NCI-H2107 treated with DMSO at 0.1 percent for 48 hours (cell line): ENCODE data around the gene SPATA25.
A peak's percentile ranks its signal among the peaks of the same experiment; 100 is the strongest.
"Not testable (repeated sequence)": the region's sequence is repeated elsewhere in the genome, so short reads cannot be mapped to it uniquely, and the experiment has no call there.

Experiments
- DNase-seq: peaks from one replicate; lab custom pipeline; 2025; ENCODE audit not compliant: unreplicated experiment; lab: John Stamatoyannopoulos, UW

Gene SPATA25, protein sequence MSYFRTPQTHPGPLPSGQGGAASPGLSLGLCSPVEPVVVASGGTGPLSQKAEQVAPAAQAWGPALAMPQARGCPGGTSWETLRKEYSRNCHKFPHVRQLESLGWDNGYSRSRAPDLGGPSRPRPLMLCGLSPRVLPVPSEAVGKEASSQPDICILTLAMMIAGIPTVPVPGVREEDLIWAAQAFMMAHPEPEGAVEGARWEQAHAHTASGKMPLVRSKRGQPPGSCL

DNA sequence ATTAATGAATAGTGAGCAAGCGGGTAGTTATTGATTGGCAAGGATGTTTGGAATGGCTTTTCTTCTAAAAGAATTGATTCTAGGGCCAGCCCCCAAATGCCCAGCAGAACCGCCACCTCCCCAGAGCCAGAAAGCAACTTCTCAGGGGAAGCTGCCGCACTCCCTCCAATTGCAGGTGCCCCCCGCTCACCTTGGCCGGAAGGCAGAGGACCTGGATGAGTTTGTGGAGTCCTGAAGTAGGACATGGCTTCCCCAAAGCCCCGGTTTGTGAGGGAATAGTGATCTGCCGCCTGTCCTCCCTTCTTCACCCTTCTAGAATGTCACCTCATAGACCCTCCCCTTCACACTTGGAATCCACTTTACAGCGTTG is at the start of gene SPATA25:
SPATA25 (minus strand) TSS at position 277 of the 370 bp plus-strand sequence; CDS start at position 245, 32 bp downstream.
- DNase-seq, result no peak

DNA sequence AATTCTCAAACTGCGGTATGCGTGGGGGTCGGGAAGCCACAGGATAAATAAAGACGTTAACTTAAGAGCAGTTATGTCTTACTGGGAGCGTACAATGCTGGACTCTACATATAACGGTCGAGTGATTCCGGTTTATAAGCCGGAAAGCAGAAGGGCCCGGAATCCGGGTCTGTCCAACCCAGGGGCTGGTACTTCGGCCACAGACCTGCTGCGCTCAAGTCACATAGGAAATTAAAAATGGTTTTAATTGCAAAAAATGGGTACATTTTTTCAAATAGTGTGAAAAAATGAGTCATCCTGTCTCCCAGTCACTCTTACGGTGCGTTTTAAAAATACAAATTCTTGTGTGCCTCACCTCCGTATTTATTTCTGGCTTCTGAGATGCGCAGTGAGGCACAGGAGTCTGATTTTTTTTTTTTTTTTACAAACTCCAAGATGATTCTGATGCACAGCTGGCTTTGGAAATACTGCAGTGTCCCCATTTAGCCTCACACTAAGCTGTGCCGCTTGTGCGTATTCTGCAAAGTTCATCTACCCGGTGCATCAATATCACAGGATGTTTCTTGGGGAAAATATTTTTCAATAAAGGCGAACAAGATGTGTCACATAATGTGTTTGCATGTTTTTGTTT is 48.1 kb upstream of the SPATA25 start:
- no peak for DNase-seq

DNA sequence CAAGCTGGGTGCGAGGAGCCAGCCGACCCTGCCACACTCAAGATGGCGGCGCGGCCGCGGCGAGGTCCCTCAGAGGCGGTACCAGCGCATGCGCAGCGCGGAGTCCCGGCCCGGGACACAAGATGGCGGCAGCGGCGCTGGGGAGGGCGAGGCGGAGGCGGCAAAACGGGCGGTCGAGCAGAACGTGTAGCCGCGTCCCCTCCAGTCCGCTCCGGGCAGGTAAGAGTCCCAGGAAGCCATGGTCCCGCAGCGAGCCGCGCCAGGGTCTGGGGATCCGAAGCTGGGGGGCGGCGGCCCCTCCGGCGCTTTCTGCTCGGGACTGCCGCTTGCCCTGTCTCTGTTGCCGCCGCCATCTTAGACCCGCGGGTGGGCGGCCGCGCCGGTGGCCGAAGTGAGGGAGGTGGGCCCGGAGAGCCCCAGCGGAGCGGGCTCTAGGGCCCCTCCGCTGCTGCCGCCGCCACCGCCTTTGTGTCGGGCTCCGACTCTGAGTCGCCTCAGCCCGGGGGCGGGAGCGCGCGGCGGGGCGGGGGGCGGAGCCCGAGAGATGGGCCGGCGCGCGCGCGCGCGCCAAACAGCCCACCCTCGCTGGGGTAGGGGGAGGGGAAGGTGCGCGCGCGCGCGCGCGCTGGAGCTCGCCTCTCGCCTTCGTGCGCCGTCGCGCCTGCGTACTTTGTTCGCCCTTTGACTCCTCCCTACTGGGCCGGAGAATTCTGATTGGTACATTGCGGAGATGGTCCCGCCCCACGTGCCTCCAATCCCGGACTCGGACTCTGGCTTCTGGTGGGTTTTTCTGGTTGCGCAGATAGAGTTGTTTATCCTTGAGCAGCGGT is 47.4 kb upstream of the SPATA25 start, which contains the start of gene PCIF1:
PCIF1 (plus strand) TSS at position 98 of the 830 bp plus-strand sequence. CDS start 4,317 bp downstream, outside the sequence.
- peak; percentile 70 for DNase-seq

DNA sequence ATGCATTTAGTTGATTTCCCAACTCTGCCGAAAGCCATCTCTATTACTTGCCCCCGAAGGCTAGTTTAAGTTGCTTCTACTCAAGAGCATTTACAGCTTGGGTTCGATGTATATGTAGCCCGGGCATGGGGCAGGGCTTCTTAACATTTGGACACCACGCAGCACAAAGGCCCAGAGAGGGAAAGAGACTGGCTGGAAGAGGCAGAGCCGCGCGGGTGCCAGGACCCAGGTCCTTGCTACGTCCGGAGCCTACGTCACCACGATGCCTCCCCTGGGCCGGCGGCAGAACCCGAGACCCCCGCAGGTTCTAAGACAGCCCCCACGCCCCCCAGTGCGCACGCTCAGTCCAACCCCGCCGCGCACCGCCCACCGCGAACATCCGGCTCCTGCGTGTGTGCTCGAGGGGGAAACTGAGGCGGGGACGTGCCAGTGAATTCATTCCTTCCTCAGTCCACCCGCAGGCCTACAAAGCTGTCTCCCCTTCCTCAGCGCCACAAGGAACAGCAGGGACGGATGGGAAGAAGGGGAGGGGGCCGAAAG is 46.7 kb upstream of the SPATA25 start:
- peak; percentile 23 for DNase-seq

DNA sequence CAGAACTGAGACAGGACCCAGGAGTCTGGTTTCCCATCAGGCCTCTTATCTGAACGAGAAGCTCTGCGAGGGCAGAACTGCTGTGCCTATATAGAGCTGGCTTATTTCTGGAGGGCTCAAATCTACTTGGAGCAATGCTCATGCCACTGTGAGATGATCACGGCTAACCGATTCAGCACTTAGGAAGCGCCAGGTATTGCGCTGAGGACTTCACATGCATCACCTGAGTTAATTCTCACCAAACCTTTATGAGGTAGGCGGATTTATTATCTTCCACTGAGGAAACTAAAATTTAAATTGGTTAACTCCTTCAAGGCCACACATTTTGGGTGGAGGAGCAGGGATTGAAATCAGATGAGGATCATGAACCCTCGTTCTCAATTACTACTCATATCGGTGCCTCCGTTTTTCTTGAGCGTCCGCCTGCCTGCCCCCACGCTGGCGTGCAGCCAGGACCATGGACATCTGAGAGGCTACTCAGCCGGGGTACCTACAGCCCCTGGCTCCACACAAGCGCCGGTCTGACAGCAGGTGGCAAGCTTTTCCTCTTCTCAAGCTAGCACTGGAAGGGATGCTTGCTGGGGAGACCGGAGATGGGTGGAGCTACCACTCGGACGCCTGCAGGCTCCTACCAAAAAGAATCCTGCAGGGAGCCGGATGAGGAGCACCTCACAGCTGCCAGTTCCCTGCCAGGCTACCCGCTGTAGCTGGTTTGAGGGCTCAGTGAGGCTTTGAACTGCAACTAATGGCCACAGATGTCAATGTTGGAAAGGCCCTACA is 46.0 kb upstream of the SPATA25 start:
- DNase-seq, result peak; percentile 58

DNA sequence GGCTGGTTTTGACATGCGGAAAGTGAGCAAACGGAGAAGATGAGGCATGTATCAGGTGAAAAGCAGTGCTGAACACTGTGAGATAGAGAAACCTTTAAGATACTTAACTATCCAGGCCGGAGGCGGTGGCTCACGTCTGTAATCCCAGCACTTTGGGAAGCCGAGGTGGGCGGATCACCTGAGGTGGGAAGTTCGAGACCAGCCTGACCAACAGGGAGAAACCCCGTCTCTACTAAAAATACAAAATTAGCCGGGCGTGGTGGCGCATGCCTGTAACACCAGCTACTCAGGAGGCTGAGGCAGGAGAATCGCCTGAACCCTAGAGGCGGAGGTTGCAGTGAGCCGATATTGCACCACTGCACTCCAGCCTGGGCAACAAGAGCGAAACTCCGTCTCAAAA is 44.3 kb upstream of the SPATA25 start:
- DNase-seq, result not testable (repeated sequence)

DNA sequence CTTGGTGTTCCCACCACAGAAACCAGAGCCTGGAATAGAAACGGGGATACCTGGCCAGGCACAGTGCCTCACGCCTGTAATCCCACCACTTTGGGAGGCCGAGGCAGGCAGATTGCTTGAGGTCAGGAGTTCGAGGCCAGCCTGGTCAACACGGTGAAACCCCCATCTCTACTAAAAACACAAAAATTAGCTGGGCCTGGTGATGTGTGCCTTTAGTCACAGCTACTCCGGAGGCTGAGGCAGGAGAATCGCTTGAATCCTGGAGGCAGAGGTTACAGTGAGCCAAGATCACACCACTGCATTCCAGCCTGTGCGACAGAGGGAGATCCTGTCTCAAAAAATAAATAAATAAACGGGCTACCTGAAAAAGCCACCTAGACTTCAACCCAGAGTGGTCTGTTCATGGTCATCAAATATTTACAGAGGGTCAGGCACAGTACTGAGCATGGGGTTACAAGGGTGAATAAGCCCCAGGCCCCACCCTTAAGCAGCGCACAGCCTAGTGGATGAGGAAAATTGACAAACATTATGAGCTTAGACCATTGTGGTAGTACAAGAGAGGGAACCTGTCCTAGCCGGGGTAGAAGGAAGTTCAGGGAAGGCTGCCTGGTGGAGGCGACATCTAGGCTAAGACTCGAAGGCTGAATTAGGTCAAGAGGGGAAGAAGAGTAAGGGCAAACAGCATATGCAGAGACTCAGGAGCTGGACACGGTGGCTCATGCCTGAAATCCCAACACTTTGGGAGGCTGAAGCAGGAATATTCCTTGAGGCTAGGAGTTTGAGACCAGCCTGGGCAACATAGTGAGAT is 39.9 kb upstream of the SPATA25 start:
- no peak for DNase-seq

DNA sequence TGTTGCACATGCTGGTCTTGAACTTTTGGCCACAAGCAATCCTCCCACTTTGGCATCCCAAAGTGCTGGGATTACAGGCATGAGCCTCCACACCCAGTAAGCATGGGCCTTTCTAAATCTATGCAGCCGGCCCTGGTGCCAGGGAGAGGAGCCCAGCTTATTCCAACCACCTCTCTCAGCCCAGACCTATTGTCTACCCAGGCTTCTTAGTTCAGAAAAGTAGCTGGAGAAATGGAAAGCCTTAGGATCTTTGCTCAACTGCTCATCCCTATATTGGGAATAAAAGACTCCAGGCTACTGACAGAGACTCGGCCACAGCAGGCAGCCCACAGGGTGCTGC is 39.3 kb upstream of the SPATA25 start:
- DNase-seq, result no peak

DNA sequence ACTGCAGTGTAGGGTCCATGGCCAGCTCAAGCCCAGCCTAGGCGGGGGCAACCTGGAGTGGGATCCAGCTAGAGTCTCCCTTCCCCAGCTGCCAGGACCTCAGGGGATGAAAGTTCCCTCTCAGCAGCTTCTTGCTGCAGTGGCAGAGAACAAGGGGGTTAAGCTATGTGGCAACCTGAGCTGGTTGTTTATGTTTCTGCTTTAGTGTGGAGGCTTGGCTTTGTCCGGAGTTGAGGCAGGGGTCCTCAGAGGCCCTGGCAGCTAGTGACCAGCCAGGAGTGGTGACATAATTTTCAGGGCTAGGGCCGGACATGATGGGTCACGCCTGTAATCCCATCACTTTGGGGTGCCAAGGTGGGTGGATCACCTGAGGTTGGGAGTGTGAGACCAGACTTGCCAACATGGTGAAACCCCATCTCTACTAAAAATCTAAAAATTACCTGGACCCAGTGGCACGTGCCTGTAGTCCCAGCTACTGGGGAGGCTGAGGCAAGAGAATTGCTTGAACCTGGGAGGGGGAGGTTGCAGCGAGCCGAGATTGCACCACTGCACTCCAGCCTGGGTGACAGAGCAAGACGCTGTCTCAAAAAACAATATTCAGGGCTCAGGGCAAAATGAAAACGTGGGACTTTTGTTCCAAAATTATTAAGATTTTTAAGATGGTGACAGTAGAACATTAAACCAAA is 38.5 kb upstream of the SPATA25 start:
- no peak for DNase-seq

DNA sequence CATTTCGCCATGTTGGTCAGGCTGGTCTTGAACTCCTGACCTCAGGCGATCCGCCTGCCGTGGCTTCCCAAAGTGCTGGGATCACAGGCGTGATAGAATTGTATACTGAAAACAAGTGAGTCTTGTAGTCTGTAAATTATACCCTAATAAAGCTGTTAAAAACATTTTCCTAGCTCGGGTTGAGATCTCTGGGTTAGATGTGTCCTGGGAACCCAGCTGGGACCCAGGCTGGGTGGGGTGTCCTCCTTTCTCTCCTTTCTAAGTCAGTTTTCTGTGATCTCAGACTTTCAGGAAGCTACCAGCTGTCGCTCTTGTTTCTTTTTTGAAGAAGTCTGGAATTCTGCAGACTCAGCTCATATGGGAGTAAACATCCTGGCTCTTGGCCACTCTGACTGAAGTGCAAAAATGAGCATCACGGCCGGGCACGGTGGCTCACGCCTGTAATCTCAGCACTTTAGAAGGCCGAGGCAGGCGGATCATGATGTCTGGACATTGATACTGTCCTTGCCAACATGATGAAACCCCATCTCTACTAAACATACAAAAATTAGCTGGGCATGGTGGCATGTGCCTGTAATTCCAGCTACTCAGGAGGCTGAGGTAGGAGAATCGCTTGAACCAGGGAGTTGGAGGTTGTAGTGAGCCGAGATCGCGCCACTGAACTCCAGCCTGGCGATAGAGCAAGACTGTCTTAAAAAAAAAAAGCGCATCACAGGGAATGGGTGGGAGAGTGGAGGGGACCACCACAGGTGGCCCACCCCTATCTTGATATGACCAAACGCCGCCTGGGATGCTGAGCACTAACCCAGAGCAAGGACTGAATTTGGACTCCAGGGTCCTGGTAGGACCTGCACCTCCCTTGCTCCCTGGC is 37.2 kb upstream of the SPATA25 start:
- DNase-seq, result no peak

DNA sequence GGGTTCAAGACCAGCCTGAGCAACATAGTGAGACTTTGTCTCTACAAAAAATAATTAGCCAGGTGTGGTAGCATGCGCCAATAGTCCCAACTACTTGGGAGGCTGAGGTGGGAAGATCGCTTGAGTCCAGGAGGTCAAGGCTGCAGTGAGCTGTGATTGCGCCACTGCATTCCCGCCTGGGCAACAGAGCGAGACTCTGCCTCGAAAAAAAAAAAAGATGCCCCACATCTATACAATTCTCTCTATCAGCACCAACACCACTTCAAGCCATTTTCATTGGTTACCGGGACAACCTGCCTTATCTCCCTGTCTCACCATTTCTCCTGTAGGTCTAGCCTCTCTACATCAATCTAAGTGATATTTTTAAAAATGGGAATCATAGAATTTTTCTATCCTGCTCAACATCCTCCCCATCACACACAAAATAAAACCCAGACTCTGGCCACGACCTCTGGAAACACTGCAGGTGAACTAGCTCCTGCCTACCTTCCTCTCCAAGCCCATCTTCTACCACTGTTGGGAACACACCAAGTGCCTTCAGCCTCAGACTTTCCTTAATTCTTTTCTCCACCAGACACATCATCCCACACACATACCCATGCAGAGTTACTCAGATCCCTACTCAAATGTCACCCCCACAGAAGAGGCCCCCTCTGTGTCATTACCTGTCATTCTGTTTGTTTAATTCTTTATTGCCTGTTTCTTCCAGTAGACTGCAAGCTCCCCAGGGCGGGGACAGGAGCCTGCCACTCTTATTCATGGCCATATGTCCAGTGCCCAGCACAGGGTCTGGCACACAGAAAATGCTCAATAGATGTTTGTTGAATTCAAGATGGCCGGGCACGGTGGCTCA is 34.1 kb upstream of the SPATA25 start:
- no peak for DNase-seq

DNA sequence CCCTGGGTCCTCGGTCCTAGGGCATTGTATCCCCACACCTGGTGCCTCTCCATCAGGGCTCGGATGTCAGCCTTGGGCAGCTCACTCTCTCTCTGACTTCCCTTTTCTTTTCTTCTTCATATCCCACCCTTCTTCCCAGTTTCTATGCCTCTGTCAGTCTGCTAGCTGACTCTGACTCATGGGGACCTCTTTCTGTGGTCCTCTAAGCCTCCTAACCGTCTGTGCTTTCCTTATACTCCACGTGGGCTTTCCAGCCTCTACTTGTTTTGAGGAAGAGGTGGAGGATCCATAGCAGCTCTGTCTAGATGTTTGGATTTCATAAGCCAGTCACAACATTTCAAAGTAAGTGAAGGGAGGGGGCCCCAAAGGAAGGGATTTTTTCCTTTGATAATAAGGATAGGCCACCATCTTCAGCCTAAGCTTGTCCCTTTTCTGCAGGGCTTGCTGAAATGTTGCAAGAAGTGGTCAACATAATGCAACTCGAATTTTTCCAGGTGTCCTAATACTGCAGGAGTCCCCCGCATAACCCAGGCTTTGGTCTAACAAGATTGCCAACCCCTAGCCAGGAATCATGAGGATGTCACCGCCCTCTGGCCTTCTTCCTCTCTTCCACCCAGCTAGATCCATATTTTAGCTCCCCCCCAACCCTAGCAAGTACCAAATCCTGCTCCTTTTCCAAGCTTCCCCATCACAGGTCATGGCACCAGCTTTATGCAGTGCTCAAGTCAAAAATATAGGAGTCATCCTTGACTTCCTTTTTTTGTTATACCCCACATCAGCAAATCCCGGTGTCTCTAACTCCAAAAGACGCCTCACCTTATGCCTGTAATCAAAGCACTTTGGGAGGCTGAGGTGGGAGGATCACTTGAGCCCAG is 33.3 kb upstream of the SPATA25 start:
- DNase-seq, result no peak

DNA sequence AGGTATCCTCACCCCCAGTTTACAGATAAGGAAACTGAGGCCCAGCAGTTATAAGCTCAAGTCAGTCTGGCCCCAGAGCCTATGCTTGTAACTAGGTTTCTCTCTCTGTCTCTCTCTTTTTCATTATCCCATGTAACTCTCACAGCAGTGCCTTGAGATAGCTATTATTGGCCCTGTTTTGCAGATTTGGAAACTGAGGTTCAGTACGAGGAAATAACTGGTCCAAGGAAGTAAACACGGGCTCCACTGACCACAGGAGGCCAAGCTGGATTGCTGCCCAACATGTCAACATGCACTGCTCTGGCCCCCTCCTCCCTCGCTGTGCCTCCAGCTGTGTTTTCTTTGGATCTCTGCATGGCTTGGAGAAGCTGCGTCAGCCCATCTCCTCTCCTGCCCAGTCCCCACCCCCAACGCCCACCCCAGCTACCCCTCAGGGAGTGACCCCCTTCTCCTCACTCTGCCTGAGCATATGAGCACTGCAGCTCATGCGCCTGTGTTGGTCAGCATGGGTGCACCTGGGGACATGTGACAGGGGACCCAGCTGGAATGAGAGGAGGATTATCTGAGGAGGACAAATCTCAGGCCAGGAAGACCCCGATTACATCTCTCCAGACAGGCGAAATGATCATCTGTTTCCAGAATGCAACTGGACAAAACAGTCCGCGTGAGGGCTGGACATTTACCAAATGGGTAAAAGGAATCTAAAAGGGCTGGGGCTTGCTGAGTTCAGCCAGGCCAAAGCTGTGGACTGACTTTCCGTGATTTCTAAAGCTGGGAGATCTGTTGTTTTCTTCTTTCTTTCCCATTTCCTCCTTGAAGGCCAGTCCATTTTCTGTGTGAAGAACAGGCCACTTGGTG is 32.3 kb upstream of the SPATA25 start:
- no peak for DNase-seq

DNA sequence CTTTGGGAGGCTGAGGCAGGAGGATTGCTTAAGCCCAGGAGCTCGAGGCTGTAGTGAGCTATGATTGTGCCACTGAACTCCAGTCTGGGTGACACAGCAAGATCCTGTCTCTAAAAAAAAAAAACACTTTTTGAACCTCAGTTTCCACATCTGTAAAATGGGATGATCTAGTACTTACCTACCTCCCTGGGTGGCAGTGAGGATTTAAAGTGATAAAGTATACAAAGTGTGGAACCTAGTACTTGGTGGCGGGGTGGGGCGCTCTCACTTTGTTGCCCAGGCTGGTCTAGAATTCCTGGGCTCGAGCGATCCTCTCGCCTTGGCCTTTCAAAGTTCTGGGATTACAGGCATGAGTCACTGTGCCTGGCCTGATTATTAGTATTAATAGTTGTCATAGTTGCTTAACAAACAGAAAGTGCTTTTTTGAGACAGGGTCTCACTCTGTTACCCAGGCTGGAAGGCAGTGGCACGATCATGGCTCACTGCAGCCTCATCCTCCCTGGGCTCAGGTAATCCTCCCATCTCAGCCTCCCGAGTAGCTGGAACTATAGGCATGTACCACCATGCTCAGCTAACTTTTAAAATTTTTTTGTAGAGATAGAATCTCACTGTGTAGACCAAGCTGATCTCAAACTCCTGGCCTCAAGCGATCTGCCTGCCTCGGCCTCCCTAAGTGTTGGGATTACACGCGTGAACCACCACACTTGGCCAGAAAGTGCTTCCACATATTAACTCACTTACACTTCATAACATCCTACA is 31.5 kb upstream of the SPATA25 start:
- no peak for DNase-seq

DNA sequence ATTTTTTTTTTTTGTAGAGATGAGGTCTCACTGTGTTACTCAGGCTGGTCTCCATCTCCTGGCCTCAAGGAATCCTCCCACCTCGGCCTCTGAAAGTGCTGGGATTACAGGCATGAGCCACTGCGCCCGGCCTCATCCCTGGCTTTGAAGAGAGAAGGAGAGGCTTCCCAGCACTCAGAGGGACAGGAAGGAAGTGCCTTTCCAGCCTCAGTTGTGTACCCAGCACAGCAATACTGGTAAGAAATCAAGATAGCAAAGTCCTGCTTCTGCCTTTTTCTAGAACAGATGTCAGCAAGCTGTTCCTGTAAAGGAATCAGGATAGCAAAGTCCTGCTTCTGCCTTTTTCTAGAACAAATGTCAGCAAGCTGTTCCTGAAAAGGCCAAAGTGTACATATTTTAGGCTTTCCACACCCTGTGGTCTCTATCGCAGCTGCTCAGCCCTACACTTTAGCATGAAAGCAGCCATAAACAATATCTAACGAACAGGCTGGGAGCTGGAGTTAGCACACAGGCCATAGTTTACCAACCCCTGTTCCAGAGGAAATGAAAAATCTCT is 30.8 kb upstream of the SPATA25 start:
- DNase-seq, result no peak
